Measurements from ENCODE around the gene NCOA1.

Gene NCOA1

GRCh38 chr2:24618144-24618543 is 127.1 kb downstream of the NCOA1 start:
- Histone ChIP-seq H3K4me3 (ENCODE audit: insufficient read depth, low read depth, low read length, poor library complexity, severe bottlenecking) (no peak overlapping the region), H3K36me3 (ENCODE audit: control insufficient read depth, insufficient read depth, low read length) (no peaks in the 10 kb centered on the region), H3K9me3 (ENCODE audit: control insufficient read depth, low read length) (no peaks in the 10 kb centered on the region), H3K4me1 (ENCODE audit: control insufficient read depth, insufficient read depth, low read length, poor library complexity, severe bottlenecking) (no peaks in the 10 kb centered on the region), H3K27ac (ENCODE audit: insufficient read depth, low read length, poor library complexity, severe bottlenecking) (no peak overlapping the region), H3K27me3 (replicated peaks; ENCODE audit: control insufficient read depth, insufficient read depth, low read length, poor library complexity, severe bottlenecking) (no peaks in the 10 kb centered on the region)
- no peak for DNase-seq

GRCh38 chr2:24618680-24619079 is 127.6 kb downstream of the NCOA1 start:
- no peak for DNase-seq
- H3K9me3 ChIP-seq (ENCODE audit: control insufficient read depth, low read length), result no peaks in the 10 kb centered on the region
- no peaks in the 10 kb centered on the region for H3K27me3 ChIP-seq (replicated peaks; ENCODE audit: control insufficient read depth, insufficient read depth, low read length, poor library complexity, severe bottlenecking)
- no peaks in the 10 kb centered on the region for H3K4me1 ChIP-seq (ENCODE audit: control insufficient read depth, insufficient read depth, low read length, poor library complexity, severe bottlenecking)
- no peak overlapping the region for H3K4me3 ChIP-seq (ENCODE audit: insufficient read depth, low read depth, low read length, poor library complexity, severe bottlenecking)
- H3K36me3 ChIP-seq (ENCODE audit: control insufficient read depth, insufficient read depth, low read length), result no peaks in the 10 kb centered on the region
- no peak overlapping the region for H3K27ac ChIP-seq (ENCODE audit: insufficient read depth, low read length, poor library complexity, severe bottlenecking)

GRCh38 chr2:24620936-24621335 is 129.9 kb downstream of the NCOA1 start:
- no peaks in the 10 kb centered on the region for H3K27me3 ChIP-seq (replicated peaks; ENCODE audit: control insufficient read depth, insufficient read depth, low read length, poor library complexity, severe bottlenecking)
- no peak overlapping the region for H3K27ac ChIP-seq (ENCODE audit: insufficient read depth, low read length, poor library complexity, severe bottlenecking)
- no peak overlapping the region for H3K4me3 ChIP-seq (ENCODE audit: insufficient read depth, low read depth, low read length, poor library complexity, severe bottlenecking)
- H3K9me3 ChIP-seq (ENCODE audit: control insufficient read depth, low read length), result no peaks in the 10 kb centered on the region
- DNase-seq, result no peak
- no peaks in the 10 kb centered on the region for H3K4me1 ChIP-seq (ENCODE audit: control insufficient read depth, insufficient read depth, low read length, poor library complexity, severe bottlenecking)
- no peaks in the 10 kb centered on the region for H3K36me3 ChIP-seq (ENCODE audit: control insufficient read depth, insufficient read depth, low read length)

GRCh38 chr2:24621779-24622538 is 130.9 kb downstream of the NCOA1 start:
- no peak for DNase-seq
- no peak overlapping the region for H3K4me3 ChIP-seq (ENCODE audit: insufficient read depth, low read depth, low read length, poor library complexity, severe bottlenecking)
- no peaks in the 10 kb centered on the region for H3K27me3 ChIP-seq (replicated peaks; ENCODE audit: control insufficient read depth, insufficient read depth, low read length, poor library complexity, severe bottlenecking)
- no peaks in the 10 kb centered on the region for H3K4me1 ChIP-seq (ENCODE audit: control insufficient read depth, insufficient read depth, low read length, poor library complexity, severe bottlenecking)
- H3K9me3 ChIP-seq (ENCODE audit: control insufficient read depth, low read length), result no peaks in the 10 kb centered on the region
- no peaks in the 10 kb centered on the region for H3K36me3 ChIP-seq (ENCODE audit: control insufficient read depth, insufficient read depth, low read length)
- no peak overlapping the region for H3K27ac ChIP-seq (ENCODE audit: insufficient read depth, low read length, poor library complexity, severe bottlenecking)

- Histone ChIP-seq H3K27me3 (replicated peaks; ENCODE audit: control insufficient read depth, insufficient read depth, low read length, poor library complexity, severe bottlenecking) (no peaks in the 10 kb centered on the region), H3K27ac (ENCODE audit: insufficient read depth, low read length, poor library complexity, severe bottlenecking) (no peak overlapping the region), H3K4me3 (ENCODE audit: insufficient read depth, low read depth, low read length, poor library complexity, severe bottlenecking) (no peak overlapping the region), H3K4me1 (ENCODE audit: control insufficient read depth, insufficient read depth, low read length, poor library complexity, severe bottlenecking) (no peaks in the 10 kb centered on the region), H3K36me3 (ENCODE audit: control insufficient read depth, insufficient read depth, low read length) (no peaks in the 10 kb centered on the region), H3K9me3 (ENCODE audit: control insufficient read depth, low read length) (no peaks in the 10 kb centered on the region)
- no peak for DNase-seq
Measured at GRCh38 chr2:24623535-24623934, 132.5 kb downstream of the NCOA1 start.

- H3K4me3 ChIP-seq (ENCODE audit: insufficient read depth, low read depth, low read length, poor library complexity, severe bottlenecking), result no peak overlapping the region
- no peak for DNase-seq
- no peaks in the 10 kb centered on the region for H3K27me3 ChIP-seq (replicated peaks; ENCODE audit: control insufficient read depth, insufficient read depth, low read length, poor library complexity, severe bottlenecking)
- H3K9me3 ChIP-seq (ENCODE audit: control insufficient read depth, low read length), result no peaks in the 10 kb centered on the region
- no peaks in the 10 kb centered on the region for H3K4me1 ChIP-seq (ENCODE audit: control insufficient read depth, insufficient read depth, low read length, poor library complexity, severe bottlenecking)
- H3K36me3 ChIP-seq (ENCODE audit: control insufficient read depth, insufficient read depth, low read length), result no peaks in the 10 kb centered on the region
- no peak overlapping the region for H3K27ac ChIP-seq (ENCODE audit: insufficient read depth, low read length, poor library complexity, severe bottlenecking)
Measured at GRCh38 chr2:24625728-24626127, 134.7 kb downstream of the NCOA1 start.

- no peak for DNase-seq
- Histone ChIP-seq H3K27me3 (replicated peaks; ENCODE audit: control insufficient read depth, insufficient read depth, low read length, poor library complexity, severe bottlenecking) (no peaks in the 10 kb centered on the region), H3K4me3 (ENCODE audit: insufficient read depth, low read depth, low read length, poor library complexity, severe bottlenecking) (no peak overlapping the region), H3K36me3 (ENCODE audit: control insufficient read depth, insufficient read depth, low read length) (no peaks in the 10 kb centered on the region), H3K9me3 (ENCODE audit: control insufficient read depth, low read length) (no peaks in the 10 kb centered on the region), H3K27ac (ENCODE audit: insufficient read depth, low read length, poor library complexity, severe bottlenecking) (no peak overlapping the region), H3K4me1 (ENCODE audit: control insufficient read depth, insufficient read depth, low read length, poor library complexity, severe bottlenecking) (no peaks in the 10 kb centered on the region)
Measured at GRCh38 chr2:24626131-24626530, 135.1 kb downstream of the NCOA1 start.

- DNase-seq, result no peak
- no peak overlapping the region for H3K4me3 ChIP-seq (ENCODE audit: insufficient read depth, low read depth, low read length, poor library complexity, severe bottlenecking)
- H3K27ac ChIP-seq (ENCODE audit: insufficient read depth, low read length, poor library complexity, severe bottlenecking), result no peak overlapping the region
- H3K4me1 ChIP-seq (ENCODE audit: control insufficient read depth, insufficient read depth, low read length, poor library complexity, severe bottlenecking), result no peaks in the 10 kb centered on the region
- H3K9me3 ChIP-seq (ENCODE audit: control insufficient read depth, low read length), result no peaks in the 10 kb centered on the region
- H3K27me3 ChIP-seq (replicated peaks; ENCODE audit: control insufficient read depth, insufficient read depth, low read length, poor library complexity, severe bottlenecking), result no peaks in the 10 kb centered on the region
- no peaks in the 10 kb centered on the region for H3K36me3 ChIP-seq (ENCODE audit: control insufficient read depth, insufficient read depth, low read length)
Measured at GRCh38 chr2:24628746-24629145, 137.7 kb downstream of the NCOA1 start.

- Histone ChIP-seq H3K27ac (ENCODE audit: insufficient read depth, low read length, poor library complexity, severe bottlenecking) (no peak overlapping the region), H3K27me3 (replicated peaks; ENCODE audit: control insufficient read depth, insufficient read depth, low read length, poor library complexity, severe bottlenecking) (no peaks in the 10 kb centered on the region), H3K4me3 (ENCODE audit: insufficient read depth, low read depth, low read length, poor library complexity, severe bottlenecking) (no peak overlapping the region), H3K9me3 (ENCODE audit: control insufficient read depth, low read length) (no peaks in the 10 kb centered on the region), H3K4me1 (ENCODE audit: control insufficient read depth, insufficient read depth, low read length, poor library complexity, severe bottlenecking) (no peaks in the 10 kb centered on the region), H3K36me3 (ENCODE audit: control insufficient read depth, insufficient read depth, low read length) (no peaks in the 10 kb centered on the region)
- no peak for DNase-seq
Measured at GRCh38 chr2:24632172-24632571, 141.1 kb downstream of the NCOA1 start.

GRCh38 chr2:24635181-24635580 is 144.1 kb downstream of the NCOA1 start:
- Histone ChIP-seq H3K4me3 (ENCODE audit: insufficient read depth, low read depth, low read length, poor library complexity, severe bottlenecking) (no peak overlapping the region), H3K9me3 (ENCODE audit: control insufficient read depth, low read length) (no peaks in the 10 kb centered on the region), H3K4me1 (ENCODE audit: control insufficient read depth, insufficient read depth, low read length, poor library complexity, severe bottlenecking) (no peaks in the 10 kb centered on the region), H3K27ac (ENCODE audit: insufficient read depth, low read length, poor library complexity, severe bottlenecking) (no peak overlapping the region), H3K36me3 (ENCODE audit: control insufficient read depth, insufficient read depth, low read length) (no peaks in the 10 kb centered on the region), H3K27me3 (replicated peaks; ENCODE audit: control insufficient read depth, insufficient read depth, low read length, poor library complexity, severe bottlenecking) (no peaks in the 10 kb centered on the region)
- no peak for DNase-seq

Data from effector memory CD4-positive, alpha-beta T cell (primary cell).